ENCODE data around the gene POLR1G. TPM values are rescaled to one million over a fixed set of nuclear protein-coding genes. Genes with fewer than 3 reads are reported as not detected.
A peak's percentile ranks its signal among the peaks of the same experiment; 100 is the strongest.

POLR1G gene
- polyA plus RNA-seq, 1 of the 3 experiments (the other 2 are of a cell fraction) = 11.9 TPM

- Histone ChIP-seq H3K9ac (peak overlapping the region; percentile 89), H3K79me2 (ENCODE audit: insufficient read depth) (no peaks in the 10 kb centered on the region; the same call in 1 of the 2 replicates), H3K27me3 (ENCODE audit: insufficient read depth) (no peaks in the 10 kb centered on the region), H3K27ac (ENCODE audit: low read depth in 2 of 2, low read length in 1 of 2) (peak overlapping the region in 1 of 2 experiments; percentile 75; a peak in 2 of 4 replicates), H3K4me2 (peak overlapping the region; percentile 91), H3K4me1 (ENCODE audit: control insufficient read depth in 1 of 2, insufficient read depth in 2 of 2, low read depth in 1 of 2, low read length in 1 of 2) (peaks cover 8 to 19% of the 10 kb centered on the region in 2 experiments), H4K20me1 (ENCODE audit: insufficient read depth) (no peaks in the 10 kb centered on the region), H3K4me3 (ENCODE audit: low read depth in 2 of 2, low read length in 1 of 2) (peak overlapping the region; percentile 50 to 63), H3F3A (replicated peaks; ENCODE audit: insufficient read depth) (peaks cover 56% of the 10 kb centered on the region), H3K36me3 (replicated peaks in 1 of 2; ENCODE audit: control insufficient read depth in 1 of 2, insufficient read depth in 2 of 2, low read length in 1 of 2) (no peaks in the 10 kb centered on the region), H3K9me2 (no peaks in the 10 kb centered on the region), H3K9me3 (no peaks in the 10 kb centered on the region), H2AFZ (ENCODE audit: low read depth) (peak overlapping the region; percentile 89)
- CTCF ChIA-PET = interaction anchor here (0.7 to 9.3 kb wide), 17 partner anchors 11 to 341 kb away, joined by 3 to 112 read pairs (median 3); partner anchors contain the start of genes OPA3, QPCTL and RTN2
- no peak for TF ChIP-seq FOXM1 (IDR thresholded peaks at IDR 0.05; ENCODE audit: low read depth)
- TF ChIP-seq, protein P1, sequence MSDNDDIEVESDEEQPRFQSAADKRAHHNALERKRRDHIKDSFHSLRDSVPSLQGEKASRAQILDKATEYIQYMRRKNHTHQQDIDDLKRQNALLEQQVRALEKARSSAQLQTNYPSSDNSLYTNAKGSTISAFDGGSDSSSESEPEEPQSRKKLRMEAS (IDR thresholded peaks at IDR 0.05; ENCODE audit: low read depth) = no peak
- TF ChIP-seq, protein P2, sequence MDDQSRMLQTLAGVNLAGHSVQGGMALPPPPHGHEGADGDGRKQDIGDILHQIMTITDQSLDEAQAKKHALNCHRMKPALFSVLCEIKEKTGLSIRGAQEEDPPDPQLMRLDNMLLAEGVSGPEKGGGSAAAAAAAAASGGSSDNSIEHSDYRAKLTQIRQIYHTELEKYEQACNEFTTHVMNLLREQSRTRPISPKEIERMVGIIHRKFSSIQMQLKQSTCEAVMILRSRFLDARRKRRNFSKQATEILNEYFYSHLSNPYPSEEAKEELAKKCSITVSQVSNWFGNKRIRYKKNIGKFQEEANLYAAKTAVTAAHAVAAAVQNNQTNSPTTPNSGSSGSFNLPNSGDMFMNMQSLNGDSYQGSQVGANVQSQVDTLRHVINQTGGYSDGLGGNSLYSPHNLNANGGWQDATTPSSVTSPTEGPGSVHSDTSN (IDR thresholded peaks at IDR 0.05) = no peak
- TF ChIP-seq ELF1 (IDR thresholded peaks at IDR 0.05) = no peak
- TF ChIP-seq SIN3A (IDR thresholded peaks at IDR 0.05; ENCODE audit: borderline replicate concordance, low read depth, low read length) = no peak
- peak; percentile 63 for TF ChIP-seq CTCF (IDR thresholded peaks at IDR 0.05)
- TF ChIP-seq, protein P3, sequence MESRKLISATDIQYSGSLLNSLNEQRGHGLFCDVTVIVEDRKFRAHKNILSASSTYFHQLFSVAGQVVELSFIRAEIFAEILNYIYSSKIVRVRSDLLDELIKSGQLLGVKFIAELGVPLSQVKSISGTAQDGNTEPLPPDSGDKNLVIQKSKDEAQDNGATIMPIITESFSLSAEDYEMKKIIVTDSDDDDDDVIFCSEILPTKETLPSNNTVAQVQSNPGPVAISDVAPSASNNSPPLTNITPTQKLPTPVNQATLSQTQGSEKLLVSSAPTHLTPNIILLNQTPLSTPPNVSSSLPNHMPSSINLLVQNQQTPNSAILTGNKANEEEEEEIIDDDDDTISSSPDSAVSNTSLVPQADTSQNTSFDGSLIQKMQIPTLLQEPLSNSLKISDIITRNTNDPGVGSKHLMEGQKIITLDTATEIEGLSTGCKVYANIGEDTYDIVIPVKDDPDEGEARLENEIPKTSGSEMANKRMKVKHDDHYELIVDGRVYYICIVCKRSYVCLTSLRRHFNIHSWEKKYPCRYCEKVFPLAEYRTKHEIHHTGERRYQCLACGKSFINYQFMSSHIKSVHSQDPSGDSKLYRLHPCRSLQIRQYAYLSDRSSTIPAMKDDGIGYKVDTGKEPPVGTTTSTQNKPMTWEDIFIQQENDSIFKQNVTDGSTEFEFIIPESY (IDR thresholded peaks at IDR 0.05; ENCODE audit: borderline replicate concordance, low read depth) = no peak
- TF ChIP-seq MEF2A (IDR thresholded peaks at IDR 0.05; ENCODE audit: borderline replicate concordance, low read depth) = peak; percentile 87; the same call in 1 of the 2 replicates
- no peak for TF ChIP-seq CHD2 (IDR thresholded peaks at IDR 0.05; ENCODE audit: low read length, partially characterized antibody)
- no peak for TF ChIP-seq GATA2 (CRISPR knock-in tag; IDR thresholded peaks at IDR 0.05)
- no peak for TF ChIP-seq GABPA (IDR thresholded peaks at IDR 0.05; ENCODE audit: low read depth)
- TF ChIP-seq RAD21 (IDR thresholded peaks at IDR 0.05; ENCODE audit: low read length) = no peak
- no peak for TF ChIP-seq TCF12 (IDR thresholded peaks at IDR 0.05)
- no peak for TF ChIP-seq YY1 (IDR thresholded peaks at IDR 0.05; ENCODE audit: low read depth)
- no peak for TF ChIP-seq EP300 (IDR thresholded peaks at IDR 0.05; ENCODE audit: borderline replicate concordance in 1 of 2, low read depth in 1 of 2, low read length in 1 of 2)
- no peak for TF ChIP-seq FOXJ3 (CRISPR knock-in tag; IDR thresholded peaks at IDR 0.05)
- no peak for TF ChIP-seq TAF1 (IDR thresholded peaks at IDR 0.05; ENCODE audit: borderline replicate concordance, low read depth, low read length)
- peak; percentile 52 for TF ChIP-seq FOSL2 (IDR thresholded peaks at IDR 0.05; ENCODE audit: borderline replicate concordance, low read depth)
- no peak for TF ChIP-seq TEAD4 (IDR thresholded peaks at IDR 0.05; ENCODE audit: borderline replicate concordance, insufficient read depth)
- no peak for TF ChIP-seq JUND (IDR thresholded peaks at IDR 0.05)
- TF ChIP-seq RCOR1 (IDR thresholded peaks at IDR 0.05; ENCODE audit: low read length) = no peak
- no peak for TF ChIP-seq USF2 (IDR thresholded peaks at IDR 0.05; ENCODE audit: borderline replicate concordance, low read depth, low read length)
- TF ChIP-seq POLR2AphosphoS5 (IDR thresholded peaks at IDR 0.05; ENCODE audit: low read depth, low read length) = no peak
- TF ChIP-seq, protein P4, sequence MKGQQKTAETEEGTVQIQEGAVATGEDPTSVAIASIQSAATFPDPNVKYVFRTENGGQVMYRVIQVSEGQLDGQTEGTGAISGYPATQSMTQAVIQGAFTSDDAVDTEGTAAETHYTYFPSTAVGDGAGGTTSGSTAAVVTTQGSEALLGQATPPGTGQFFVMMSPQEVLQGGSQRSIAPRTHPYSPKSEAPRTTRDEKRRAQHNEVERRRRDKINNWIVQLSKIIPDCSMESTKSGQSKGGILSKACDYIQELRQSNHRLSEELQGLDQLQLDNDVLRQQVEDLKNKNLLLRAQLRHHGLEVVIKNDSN (IDR thresholded peaks at IDR 0.05; ENCODE audit: borderline replicate concordance, low read depth) = no peak
- peak; percentile 83 for DNase-seq
- 9% methylated on average over 30 of the region's 73 CpGs for WGBS (ENCODE audit: low lambda C conversion rate)
- POLR2A ChIA-PET = interaction anchor here (0.8 kb wide), 1 partner anchor 50 kb away, joined by 5 read pairs; no protein-coding TSS in a partner anchor
These were observed 22.2 kb downstream of the POLR1G start for GRCh38 chr19:45428384-45429231.
